Keratinocyte (primary cell): Measurements from ENCODE around the gene GREM1. TPM values are rescaled to one million over a fixed set of nuclear protein-coding genes. Genes with fewer than 3 reads are reported as not detected.

ENCODE experiments used
- DNase-seq: peaks from one replicate; pipeline ENCODE4 v3.0.0-alpha.2; 2011; ENCODE audit warnings: low read depth, missing footprints, low spot score
- FAIRE-seq: peaks from 2 replicates; lab custom pipeline; 2011; peaks lifted over from hg19 to GRCh38; lab: Jason Lieb, UNC
- H2AFZ ChIP-seq: 2 replicates; pipeline ENCODE4 v1.6.0; 2012; ENCODE audit warnings: low read length, control low read depth, inconsistent platforms; ENCODE audit not compliant: control insufficient read depth
- H3K27ac ChIP-seq: 2 replicates; pipeline ENCODE4 v1.5.1; 2011; ENCODE audit warnings: low read length; ENCODE audit not compliant: control insufficient read depth, insufficient read depth
- H3K27me3 ChIP-seq: 3 replicates; pipeline ENCODE4 v1.6.0; 2011; ENCODE audit warnings: low read length; ENCODE audit not compliant: control insufficient read depth, insufficient read depth; ENCODE audit errors: extremely low read depth
- H3K36me3 ChIP-seq, 2 experiments: 2 replicates in 1 of 2; 3 replicates in 1 of 2; pipeline ENCODE4 v1.5.1; 2011; ENCODE audit warnings: low read length in 2 of 2, mild to moderate bottlenecking in 1 of 2; ENCODE audit not compliant: control insufficient read depth in 2 of 2, insufficient read depth in 2 of 2; ENCODE audit errors: extremely low read depth in 1 of 2
- H3K4me1 ChIP-seq: 3 replicates; pipeline ENCODE4 v1.5.1; 2011; ENCODE audit warnings: low read length; ENCODE audit not compliant: control insufficient read depth, insufficient read depth; ENCODE audit errors: extremely low read depth
- H3K4me2 ChIP-seq: 3 replicates; pipeline ENCODE4 v1.6.0; 2011; ENCODE audit warnings: low read depth, low read length; ENCODE audit not compliant: control insufficient read depth, insufficient read depth; ENCODE audit errors: extremely low read depth
- H3K4me3 ChIP-seq, 3 experiments: fragments of 200-600 bp in 1 of 3; sonication (generic) in 1 of 3; 2 replicates in 2 of 3; 3 replicates in 1 of 3; pipeline ENCODE4 v1.5.1; 2011 to 2016; ENCODE audit warnings: low read length in 3 of 3, mild to moderate bottlenecking in 3 of 3, control low read depth in 2 of 3, inconsistent platforms in 1 of 3, low read depth in 1 of 3, mixed read lengths in 1 of 3, mixed run types in 1 of 3, moderate library complexity in 1 of 3; ENCODE audit not compliant: control insufficient read depth in 2 of 3, insufficient read depth in 2 of 3; ENCODE audit errors: extremely low read depth in 1 of 3
- H3K79me2 ChIP-seq: 2 replicates; pipeline ENCODE4 v1.6.0; 2012; ENCODE audit warnings: low read length; ENCODE audit not compliant: control insufficient read depth, insufficient read depth
- H3K9ac ChIP-seq: 3 replicates; pipeline ENCODE4 v1.6.0; 2011; ENCODE audit warnings: low read length; ENCODE audit not compliant: control insufficient read depth, insufficient read depth; ENCODE audit errors: extremely low read depth
- H3K9me1 ChIP-seq: 3 replicates; pipeline ENCODE4 v1.6.0; 2011; ENCODE audit warnings: low read length; ENCODE audit not compliant: control insufficient read depth, insufficient read depth; ENCODE audit errors: extremely low read depth
- H3K9me3 ChIP-seq: 2 replicates; pipeline ENCODE4 v1.5.1; 2012; ENCODE audit warnings: low read depth, low read length; ENCODE audit not compliant: control insufficient read depth
- H4K20me1 ChIP-seq: 3 replicates; pipeline ENCODE4 v1.6.0; 2011; ENCODE audit warnings: low read length; ENCODE audit not compliant: control insufficient read depth, insufficient read depth; ENCODE audit errors: extremely low read depth
- EZH2 ChIP-seq: IDR thresholded peaks from one replicate; pipeline ENCODE4 v1.6.1; 2012; ENCODE audit warnings: inconsistent platforms, mild to moderate bottlenecking, low read length, moderate library complexity
- dilution Hi-C: fragments of 300-500 bp; cut with MboI; formaldehyde crosslinking; loops from one replicate; pipeline ENCODE4 v1.7.0; 2020; ENCODE audit warnings: low sequenced_read_pairs; ENCODE audit not compliant: extremely low pct_ligation_motif_present
- polyA plus RNA-seq, 5 experiments: library from polyadenylated mRNA; depleted of rRNA in 3 of 5; stranded (reverse) in 3 of 5; stranded (forward) in 1 of 5; unstranded in 1 of 5; fragments of >200 nt; gene quantifications; 1 replicate in 1 of 5; 2 replicates in 3 of 5; 3 replicates in 1 of 5; pipeline versions ENCODE4 v1.2.1 to v1.2.3, GENCODE V29; 2011 to 2012; ENCODE audit warnings: missing spikeins in 2 of 5, low read depth in 1 of 5, low replicate concordance in 1 of 5
- TF ChIP-seq, protein P1 (sequence below), 3 experiments: IDR thresholded peaks in 1 of 3; conservative IDR thresholded peaks in 1 of 3; optimal IDR thresholded peaks in 1 of 3; 2 replicates in 2 of 3; 3 replicates in 1 of 3; pipeline versions ENCODE3 to v1.5.1; 2011; ENCODE audit warnings: low read length in 3 of 3, mild to moderate bottlenecking in 3 of 3, moderate library complexity in 2 of 3, control low read depth in 1 of 3, inconsistent platforms in 1 of 3; ENCODE audit not compliant: insufficient read depth in 2 of 3; ENCODE audit errors: extremely low read depth in 1 of 3

Gene GREM1
- polyA plus RNA-seq, 1 donor (not counting 4 experiments of a cell fraction or from before 2014, with no cell fraction given), result 0.04 TPM

DNA sequence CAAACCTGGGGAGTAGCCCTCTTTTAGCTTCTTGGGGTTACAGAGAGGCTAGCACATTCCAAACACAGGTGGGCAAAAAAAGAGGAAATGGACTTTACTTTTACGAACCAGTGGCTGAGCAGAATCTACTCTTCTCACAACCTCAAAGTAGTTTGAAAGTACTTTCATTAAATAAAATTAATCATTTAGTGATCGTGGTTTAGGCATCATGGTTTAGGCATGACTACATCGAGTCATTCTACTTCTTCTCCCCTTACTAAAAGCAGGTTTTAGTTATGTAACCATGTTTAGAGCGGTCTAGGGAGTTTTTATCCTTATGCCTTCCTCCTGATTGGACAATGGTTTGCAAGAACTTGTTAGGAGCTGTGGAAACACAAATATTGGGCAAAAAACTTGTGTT is 2.5 kb upstream of the GREM1 start:
- Histone ChIP-seq H3K4me2 (no peak overlapping the region), H3K27me3 (peaks cover 50% of the 10 kb centered on the region), H3K79me2 (no peaks in the 10 kb centered on the region), H3K27ac (no peak overlapping the region), H4K20me1 (no peaks in the 10 kb centered on the region), H3K9me1 (no peaks in the 10 kb centered on the region), H3K4me3 (no peak overlapping the region), H3K9me3 (no peaks in the 10 kb centered on the region), H3K9ac (no peak overlapping the region), H3K36me3 (no peaks in the 10 kb centered on the region), H3K4me1 (peaks cover 9% of the 10 kb centered on the region), H2AFZ (no peak overlapping the region)
- TF ChIP-seq, protein P1, sequence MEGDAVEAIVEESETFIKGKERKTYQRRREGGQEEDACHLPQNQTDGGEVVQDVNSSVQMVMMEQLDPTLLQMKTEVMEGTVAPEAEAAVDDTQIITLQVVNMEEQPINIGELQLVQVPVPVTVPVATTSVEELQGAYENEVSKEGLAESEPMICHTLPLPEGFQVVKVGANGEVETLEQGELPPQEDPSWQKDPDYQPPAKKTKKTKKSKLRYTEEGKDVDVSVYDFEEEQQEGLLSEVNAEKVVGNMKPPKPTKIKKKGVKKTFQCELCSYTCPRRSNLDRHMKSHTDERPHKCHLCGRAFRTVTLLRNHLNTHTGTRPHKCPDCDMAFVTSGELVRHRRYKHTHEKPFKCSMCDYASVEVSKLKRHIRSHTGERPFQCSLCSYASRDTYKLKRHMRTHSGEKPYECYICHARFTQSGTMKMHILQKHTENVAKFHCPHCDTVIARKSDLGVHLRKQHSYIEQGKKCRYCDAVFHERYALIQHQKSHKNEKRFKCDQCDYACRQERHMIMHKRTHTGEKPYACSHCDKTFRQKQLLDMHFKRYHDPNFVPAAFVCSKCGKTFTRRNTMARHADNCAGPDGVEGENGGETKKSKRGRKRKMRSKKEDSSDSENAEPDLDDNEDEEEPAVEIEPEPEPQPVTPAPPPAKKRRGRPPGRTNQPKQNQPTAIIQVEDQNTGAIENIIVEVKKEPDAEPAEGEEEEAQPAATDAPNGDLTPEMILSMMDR (optimal IDR thresholded peaks at IDR 0.05 in 1 of 3, IDR thresholded peaks at IDR 0.05 in 1 of 3, conservative IDR thresholded peaks at IDR 0.05 in 1 of 3; ENCODE audit: extremely low read depth in 1 of 3, insufficient read depth in 2 of 3, low read length in 3 of 3), result no peak
- no peak for TF ChIP-seq EZH2
- FAIRE-seq, result no peak
- dilution Hi-C loops, result no loop called here
- no peak for DNase-seq

DNA sequence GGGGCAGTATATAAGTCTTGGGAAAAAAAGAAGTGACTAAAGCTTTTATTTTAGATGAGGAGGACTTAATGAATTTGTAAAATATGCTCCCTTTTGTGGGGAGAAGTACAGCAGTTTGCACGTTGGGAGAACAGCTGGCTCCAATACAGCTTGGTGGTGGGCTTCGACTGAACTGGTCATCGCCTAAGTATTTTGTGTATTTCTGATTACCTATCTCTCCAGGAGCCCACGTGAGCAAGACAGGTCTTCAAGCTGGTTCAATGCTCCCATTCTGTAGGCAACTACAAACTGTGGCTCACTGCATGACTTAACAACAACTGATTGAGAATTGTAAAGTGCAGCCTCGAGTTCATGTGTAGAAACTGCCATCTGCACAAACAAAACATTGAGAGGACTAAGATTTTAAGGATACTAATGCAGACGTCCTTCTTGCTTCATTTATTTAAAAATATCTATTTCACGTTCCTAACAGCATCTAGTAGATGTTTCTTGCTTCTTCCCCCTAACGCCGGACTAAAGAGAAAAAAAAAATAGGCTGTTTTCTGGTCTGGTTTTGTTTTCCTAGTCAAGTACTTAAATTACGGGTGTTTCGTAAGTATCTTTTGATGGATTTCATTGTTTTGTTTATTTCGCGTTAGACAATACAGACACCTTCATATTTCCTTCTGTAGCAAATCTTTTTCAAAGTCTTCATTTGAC is 1.4 kb upstream of the GREM1 start:
- Histone ChIP-seq H3K27ac (no peak overlapping the region), H3K9me1 (no peaks in the 10 kb centered on the region), H4K20me1 (no peaks in the 10 kb centered on the region), H3K9ac (no peak overlapping the region), H3K4me1 (peaks cover 9% of the 10 kb centered on the region), H3K27me3 (peaks cover 60% of the 10 kb centered on the region), H3K79me2 (no peaks in the 10 kb centered on the region), H3K4me2 (no peak overlapping the region), H3K36me3 (no peaks in the 10 kb centered on the region), H3K4me3 (no peak overlapping the region), H2AFZ (no peak overlapping the region), H3K9me3 (no peaks in the 10 kb centered on the region)
- DNase-seq, result no peak
- TF ChIP-seq, protein P1 (optimal IDR thresholded peaks at IDR 0.05 in 1 of 3, IDR thresholded peaks at IDR 0.05 in 1 of 3, conservative IDR thresholded peaks at IDR 0.05 in 1 of 3; ENCODE audit: extremely low read depth in 1 of 3, insufficient read depth in 2 of 3, low read length in 3 of 3), result no peak
- peak; percentile 4 for TF ChIP-seq EZH2
- no peak for FAIRE-seq
- dilution Hi-C loops, result no loop called here
